ENCODE data around the gene TMEM218.

The TMEM218 gene

GRCh38 chr11:125062218-125062930 lies 49.1 kb downstream of the TMEM218 start:
- ATAC-seq: peak; percentile 7
- TF ChIP-seq ZC3H10 (CRISPR knock-in tag; IDR thresholded peaks at IDR 0.05): no peak
- TF ChIP-seq PATZ1 (CRISPR knock-in tag; IDR thresholded peaks at IDR 0.05; ENCODE audit: borderline replicate concordance): peak; percentile 62; the same call in 1 of the 2 replicates

DNA sequence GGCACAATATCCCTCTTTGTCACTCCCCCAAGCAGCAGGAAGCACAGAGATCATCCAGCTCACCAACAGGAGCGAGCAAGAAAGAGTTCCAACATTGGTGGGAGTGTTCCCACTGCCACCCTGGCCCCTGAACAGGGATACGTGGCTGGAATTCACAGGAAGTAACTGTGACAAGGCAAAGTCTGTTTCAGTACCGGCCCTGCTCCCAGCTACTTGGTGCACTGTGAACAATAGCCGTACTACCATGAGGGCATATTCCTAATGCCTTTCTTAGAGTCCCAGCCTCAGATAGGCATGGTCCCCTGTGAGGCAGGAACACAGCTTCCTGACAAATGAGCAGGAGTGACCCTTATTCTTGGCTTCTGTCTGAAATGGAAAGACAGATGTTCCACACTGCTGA lies 50.1 kb downstream of the TMEM218 start:
- TF ChIP-seq OSR1 (CRISPR knock-in tag; IDR thresholded peaks at IDR 0.05) (no peak), TOX (CRISPR knock-in tag; IDR thresholded peaks at IDR 0.05; ENCODE audit: borderline replicate concordance) (no peak), BACH2 (CRISPR knock-in tag; IDR thresholded peaks at IDR 0.05; ENCODE audit: borderline replicate concordance) (no peak), ESRRG (CRISPR knock-in tag; IDR thresholded peaks at IDR 0.05) (no peak), TCF4 (CRISPR knock-in tag; IDR thresholded peaks at IDR 0.05; ENCODE audit: borderline replicate concordance) (no peak), ZNF8 (CRISPR knock-in tag; IDR thresholded peaks at IDR 0.05) (no peak), CSDC2 (CRISPR knock-in tag; IDR thresholded peaks at IDR 0.05) (no peak), ZNF70 (CRISPR knock-in tag; IDR thresholded peaks at IDR 0.05) (no peak), ZFP30 (CRISPR knock-in tag; IDR thresholded peaks at IDR 0.05) (no peak), PATZ1 (CRISPR knock-in tag; IDR thresholded peaks at IDR 0.05; ENCODE audit: borderline replicate concordance) (no peak), ZFP3 (CRISPR knock-in tag; IDR thresholded peaks at IDR 0.05) (no peak), PPARA (CRISPR knock-in tag; IDR thresholded peaks at IDR 0.05; ENCODE audit: borderline replicate concordance) (no peak), RARB (CRISPR knock-in tag; IDR thresholded peaks at IDR 0.05) (no peak), ARNTL (CRISPR knock-in tag; IDR thresholded peaks at IDR 0.05; ENCODE audit: borderline replicate concordance, low read depth) (no peak), SNAI2 (CRISPR knock-in tag; IDR thresholded peaks at IDR 0.05) (no peak), ZC3H10 (CRISPR knock-in tag; IDR thresholded peaks at IDR 0.05) (no peak), POU6F1 (CRISPR knock-in tag; IDR thresholded peaks at IDR 0.05; ENCODE audit: borderline replicate concordance, low read depth) (no peak)
- TF ChIP-seq, protein P1, sequence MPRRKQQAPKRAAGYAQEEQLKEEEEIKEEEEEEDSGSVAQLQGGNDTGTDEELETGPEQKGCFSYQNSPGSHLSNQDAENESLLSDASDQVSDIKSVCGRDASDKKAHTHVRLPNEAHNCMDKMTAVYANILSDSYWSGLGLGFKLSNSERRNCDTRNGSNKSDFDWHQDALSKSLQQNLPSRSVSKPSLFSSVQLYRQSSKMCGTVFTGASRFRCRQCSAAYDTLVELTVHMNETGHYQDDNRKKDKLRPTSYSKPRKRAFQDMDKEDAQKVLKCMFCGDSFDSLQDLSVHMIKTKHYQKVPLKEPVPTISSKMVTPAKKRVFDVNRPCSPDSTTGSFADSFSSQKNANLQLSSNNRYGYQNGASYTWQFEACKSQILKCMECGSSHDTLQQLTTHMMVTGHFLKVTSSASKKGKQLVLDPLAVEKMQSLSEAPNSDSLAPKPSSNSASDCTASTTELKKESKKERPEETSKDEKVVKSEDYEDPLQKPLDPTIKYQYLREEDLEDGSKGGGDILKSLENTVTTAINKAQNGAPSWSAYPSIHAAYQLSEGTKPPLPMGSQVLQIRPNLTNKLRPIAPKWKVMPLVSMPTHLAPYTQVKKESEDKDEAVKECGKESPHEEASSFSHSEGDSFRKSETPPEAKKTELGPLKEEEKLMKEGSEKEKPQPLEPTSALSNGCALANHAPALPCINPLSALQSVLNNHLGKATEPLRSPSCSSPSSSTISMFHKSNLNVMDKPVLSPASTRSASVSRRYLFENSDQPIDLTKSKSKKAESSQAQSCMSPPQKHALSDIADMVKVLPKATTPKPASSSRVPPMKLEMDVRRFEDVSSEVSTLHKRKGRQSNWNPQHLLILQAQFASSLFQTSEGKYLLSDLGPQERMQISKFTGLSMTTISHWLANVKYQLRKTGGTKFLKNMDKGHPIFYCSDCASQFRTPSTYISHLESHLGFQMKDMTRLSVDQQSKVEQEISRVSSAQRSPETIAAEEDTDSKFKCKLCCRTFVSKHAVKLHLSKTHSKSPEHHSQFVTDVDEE (CRISPR knock-in tag; IDR thresholded peaks at IDR 0.05): no peak
- TF ChIP-seq, protein P2, sequence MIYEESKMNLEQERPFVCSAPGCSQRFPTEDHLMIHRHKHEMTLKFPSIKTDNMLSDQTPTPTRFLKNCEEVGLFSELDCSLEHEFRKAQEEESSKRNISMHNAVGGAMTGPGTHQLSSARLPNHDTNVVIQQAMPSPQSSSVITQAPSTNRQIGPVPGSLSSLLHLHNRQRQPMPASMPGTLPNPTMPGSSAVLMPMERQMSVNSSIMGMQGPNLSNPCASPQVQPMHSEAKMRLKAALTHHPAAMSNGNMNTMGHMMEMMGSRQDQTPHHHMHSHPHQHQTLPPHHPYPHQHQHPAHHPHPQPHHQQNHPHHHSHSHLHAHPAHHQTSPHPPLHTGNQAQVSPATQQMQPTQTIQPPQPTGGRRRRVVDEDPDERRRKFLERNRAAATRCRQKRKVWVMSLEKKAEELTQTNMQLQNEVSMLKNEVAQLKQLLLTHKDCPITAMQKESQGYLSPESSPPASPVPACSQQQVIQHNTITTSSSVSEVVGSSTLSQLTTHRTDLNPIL (CRISPR knock-in tag; IDR thresholded peaks at IDR 0.05; ENCODE audit: low read depth): no peak
- no peak for ATAC-seq

GRCh38 chr11:125057693-125058016 lies 53.8 kb downstream of the TMEM218 start:
- no peak for ATAC-seq
- TF ChIP-seq, protein P1 (CRISPR knock-in tag; IDR thresholded peaks at IDR 0.05): no peak
- TF ChIP-seq PATZ1 (CRISPR knock-in tag; IDR thresholded peaks at IDR 0.05; ENCODE audit: borderline replicate concordance) (no peak), ESRRG (CRISPR knock-in tag; IDR thresholded peaks at IDR 0.05) (no peak), ARNTL (CRISPR knock-in tag; IDR thresholded peaks at IDR 0.05; ENCODE audit: borderline replicate concordance, low read depth) (no peak), CSRNP3 (CRISPR knock-in tag; IDR thresholded peaks at IDR 0.05) (no peak), ISL1 (CRISPR knock-in tag; IDR thresholded peaks at IDR 0.05) (no peak), ZC3H10 (CRISPR knock-in tag; IDR thresholded peaks at IDR 0.05) (no peak), OSR1 (CRISPR knock-in tag; IDR thresholded peaks at IDR 0.05) (no peak)

Measured in SK-N-SH treated with all-trans-retinoic acid at 6 μM for 48 hours (cell line).